ENCODE data around the gene ALG2.

ALG2 gene

GRCh38 chr9:99171225-99172123 is 50.3 kb downstream of the ALG2 start:
- DNase-seq (ENCODE audit: low read depth in 2 of 2), result no peak

- no peak for DNase-seq (ENCODE audit: low read depth in 2 of 2)
These were observed 51.6 kb downstream of the ALG2 start for GRCh38 chr9:99169982-99170761.

GRCh38 chr9:99169086-99169485 is 52.7 kb downstream of the ALG2 start:
- DNase-seq (ENCODE audit: low read depth in 2 of 2), result no peak

- DNase-seq (ENCODE audit: low read depth in 2 of 2), result no peak
These were observed 54.0 kb downstream of the ALG2 start for GRCh38 chr9:99167694-99168093.

- DNase-seq (ENCODE audit: low read depth in 2 of 2), result no peak
These were observed 54.6 kb downstream of the ALG2 start for GRCh38 chr9:99167119-99167518.

Data from stimulated activated CD8-positive, alpha-beta memory T cell treated with anti-CD3 and anti-CD28 coated beads, Interleukin-15, amount 100 ng/mL, for 48 hours (primary cell).